Neural cell (in vitro differentiated cells): ENCODE results near the gene DLG4.

Experiments
- EZH2 ChIP-seq: fragments of 200-600, 300-800 bp; shearing (Covaris generic), sonication (generic); IDR thresholded peaks from 2 replicates; pipeline ENCODE4 v1.6.1; 2014; ENCODE audit warnings: antibody characterized with exemption, low read length, borderline replicate concordance, mild to moderate bottlenecking; ENCODE audit not compliant: insufficient read depth, poor library complexity, severe bottlenecking
- RAD21 ChIP-seq: fragments of 450-650 bp; conservative IDR thresholded peaks from 2 replicates; pipeline ENCODE4 v1.6.1; 2014; ENCODE audit warnings: antibody characterized with exemption, mild to moderate bottlenecking, moderate library complexity
- REST ChIP-seq: IDR thresholded peaks from 2 replicates; pipeline ENCODE4 v1.6.1; 2012; ENCODE audit warnings: borderline replicate concordance
- TAF1 ChIP-seq: IDR thresholded peaks from 2 replicates; pipeline ENCODE4 v1.6.1; 2012; ENCODE audit warnings: low read depth
- TF ChIP-seq, protein P1 (sequence below): fragments of 450-650 bp; IDR thresholded peaks from 2 replicates; pipeline ENCODE4 v1.5.1; 2014; ENCODE audit warnings: antibody characterized with exemption, mild to moderate bottlenecking, moderate library complexity; ENCODE audit not compliant: poor library complexity, severe bottlenecking

GRCh38 chr17:7184647-7185046, 35.0 kb downstream of the DLG4 start:
- TF ChIP-seq, protein P1, sequence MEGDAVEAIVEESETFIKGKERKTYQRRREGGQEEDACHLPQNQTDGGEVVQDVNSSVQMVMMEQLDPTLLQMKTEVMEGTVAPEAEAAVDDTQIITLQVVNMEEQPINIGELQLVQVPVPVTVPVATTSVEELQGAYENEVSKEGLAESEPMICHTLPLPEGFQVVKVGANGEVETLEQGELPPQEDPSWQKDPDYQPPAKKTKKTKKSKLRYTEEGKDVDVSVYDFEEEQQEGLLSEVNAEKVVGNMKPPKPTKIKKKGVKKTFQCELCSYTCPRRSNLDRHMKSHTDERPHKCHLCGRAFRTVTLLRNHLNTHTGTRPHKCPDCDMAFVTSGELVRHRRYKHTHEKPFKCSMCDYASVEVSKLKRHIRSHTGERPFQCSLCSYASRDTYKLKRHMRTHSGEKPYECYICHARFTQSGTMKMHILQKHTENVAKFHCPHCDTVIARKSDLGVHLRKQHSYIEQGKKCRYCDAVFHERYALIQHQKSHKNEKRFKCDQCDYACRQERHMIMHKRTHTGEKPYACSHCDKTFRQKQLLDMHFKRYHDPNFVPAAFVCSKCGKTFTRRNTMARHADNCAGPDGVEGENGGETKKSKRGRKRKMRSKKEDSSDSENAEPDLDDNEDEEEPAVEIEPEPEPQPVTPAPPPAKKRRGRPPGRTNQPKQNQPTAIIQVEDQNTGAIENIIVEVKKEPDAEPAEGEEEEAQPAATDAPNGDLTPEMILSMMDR, result no peak
- no peak for TF ChIP-seq EZH2
- TF ChIP-seq REST, result no peak
- no peak for TF ChIP-seq RAD21
- TF ChIP-seq TAF1, result no peak
